ENCODE data around the gene POLR3GL.

The POLR3GL gene

GRCh38 chr1:145972580-145972979, 8.1 kb downstream of the POLR3GL start:
- Histone ChIP-seq H3K4me1 (no peaks in the 10 kb centered on the region), H3K27me3 (ENCODE audit: low read depth) (no peaks in the 10 kb centered on the region), H3K36me3 (replicated peaks) (no peaks in the 10 kb centered on the region), H3K4me3 (no peak overlapping the region), H3K9me3 (no peaks in the 10 kb centered on the region)
- no peak for DNase-seq (ENCODE audit: low spot score in 2 of 2)
- in situ Hi-C loops (cut with MboI; ENCODE audit: low sequenced_read_pairs): loop anchor here (5.0 kb wide), 1 partner anchor 75 kb away; no protein-coding TSS in a partner anchor

- Histone ChIP-seq H3K36me3 (replicated peaks) (0 out of 2 replicates have a peak, but pooled peaks cover 4% of the 10 kb centered on the region), H3K4me3 (no peak overlapping the region), H3K9me3 (no peaks in the 10 kb centered on the region), H3K27me3 (ENCODE audit: low read depth) (no peaks in the 10 kb centered on the region), H3K4me1 (peaks cover 12% of the 10 kb centered on the region)
- in situ Hi-C loops (cut with MboI; ENCODE audit: low sequenced_read_pairs): loop anchor here (5.0 kb wide), 2 partner anchors 38 to 77 kb away; no protein-coding TSS in a partner anchor
- DNase-seq (ENCODE audit: low spot score in 2 of 2): no peak
Observed at GRCh38 chr1:145974721-145975120, 10.2 kb downstream of the POLR3GL start.

GRCh38 chr1:145975216-145975615, 10.7 kb downstream of the POLR3GL start:
- Histone ChIP-seq H3K36me3 (replicated peaks) (0 out of 2 replicates have a peak, but pooled peaks cover 4% of the 10 kb centered on the region), H3K4me3 (no peak overlapping the region), H3K4me1 (peaks cover 17% of the 10 kb centered on the region), H3K27me3 (ENCODE audit: low read depth) (no peaks in the 10 kb centered on the region), H3K9me3 (no peaks in the 10 kb centered on the region)
- in situ Hi-C loops (cut with MboI; ENCODE audit: low sequenced_read_pairs): loop anchor here (5.0 kb wide), 1 partner anchor 37 kb away; no protein-coding TSS in a partner anchor
- no peak for DNase-seq (ENCODE audit: low spot score in 2 of 2)

GRCh38 chr1:145977016-145977415, 12.5 kb downstream of the POLR3GL start:
- H3K9me3 ChIP-seq: no peaks in the 10 kb centered on the region
- H3K4me1 ChIP-seq: peaks cover 18% of the 10 kb centered on the region
- no peak for DNase-seq (ENCODE audit: low spot score in 2 of 2)
- in situ Hi-C loops (cut with MboI; ENCODE audit: low sequenced_read_pairs): loop anchor here (5.0 kb wide), 1 partner anchor 35 kb away; no protein-coding TSS in a partner anchor
- 0 out of 2 replicates have a peak, but pooled peaks cover 4% of the 10 kb centered on the region for H3K36me3 ChIP-seq (replicated peaks)
- H3K4me3 ChIP-seq: no peak overlapping the region
- no peaks in the 10 kb centered on the region for H3K27me3 ChIP-seq (ENCODE audit: low read depth)

- H3K9me3 ChIP-seq: no peaks in the 10 kb centered on the region
- in situ Hi-C loops (cut with MboI; ENCODE audit: low sequenced_read_pairs): loop anchor here (5.0 kb wide), 1 partner anchor 35 kb away; no protein-coding TSS in a partner anchor
- no peak overlapping the region for H3K4me3 ChIP-seq
Observed at GRCh38 chr1:145977486-145978470, 13.3 kb downstream of the POLR3GL start.

GRCh38 chr1:145978471-145978853, 14.0 kb downstream of the POLR3GL start:
- DNase-seq (ENCODE audit: low spot score in 2 of 2): no peak
- Histone ChIP-seq H3K4me1 (peaks cover 18% of the 10 kb centered on the region), H3K36me3 (replicated peaks) (0 out of 2 replicates have a peak, but pooled peaks cover 4% of the 10 kb centered on the region), H3K9me3 (no peaks in the 10 kb centered on the region), H3K4me3 (no peak overlapping the region), H3K27me3 (ENCODE audit: low read depth) (no peaks in the 10 kb centered on the region)
- in situ Hi-C loops (cut with MboI; ENCODE audit: low sequenced_read_pairs): loop anchor here (5.0 kb wide), 1 partner anchor 34 kb away; no protein-coding TSS in a partner anchor

More at GRCh38 chr1:145977486-145978470, 13.3 kb downstream of the POLR3GL start:
- Histone ChIP-seq H3K27me3 (ENCODE audit: low read depth) (no peaks in the 10 kb centered on the region), H3K36me3 (replicated peaks) (0 out of 2 replicates have a peak, but pooled peaks cover 4% of the 10 kb centered on the region), H3K4me1 (peaks cover 18% of the 10 kb centered on the region)
- DNase-seq (ENCODE audit: low spot score in 2 of 2): peak; percentile 77 to 78

GRCh38 chr1:145978854-145979745, 14.6 kb downstream of the POLR3GL start:
- Histone ChIP-seq H3K4me1 (peaks cover 18% of the 10 kb centered on the region), H3K36me3 (replicated peaks) (0 out of 2 replicates have a peak, but pooled peaks cover 4% of the 10 kb centered on the region), H3K27me3 (ENCODE audit: low read depth) (no peaks in the 10 kb centered on the region), H3K9me3 (no peaks in the 10 kb centered on the region), H3K4me3 (no peak overlapping the region)
- in situ Hi-C loops (cut with MboI; ENCODE audit: low sequenced_read_pairs): loop anchor here (5.0 kb wide), 1 partner anchor 33 kb away; no protein-coding TSS in a partner anchor
- peak; percentile 89 to 90 for DNase-seq (ENCODE audit: low spot score in 2 of 2)

- DNase-seq (ENCODE audit: low spot score in 2 of 2): no peak
- in situ Hi-C loops (cut with MboI; ENCODE audit: low sequenced_read_pairs): loop anchor here (5.0 kb wide), 1 partner anchor 32 kb away; no protein-coding TSS in a partner anchor
Observed at GRCh38 chr1:145979746-145980456, 15.4 kb downstream of the POLR3GL start.

GRCh38 chr1:145980457-145980994, 16.0 kb downstream of the POLR3GL start:
- Histone ChIP-seq H3K27me3 (ENCODE audit: low read depth) (no peaks in the 10 kb centered on the region), H3K9me3 (no peaks in the 10 kb centered on the region), H3K4me3 (no peak overlapping the region), H3K4me1 (peaks cover 18% of the 10 kb centered on the region), H3K36me3 (replicated peaks) (0 out of 2 replicates have a peak, but pooled peaks cover 4% of the 10 kb centered on the region)
- DNase-seq (ENCODE audit: low spot score in 2 of 2): no peak
- in situ Hi-C loops (cut with MboI; ENCODE audit: low sequenced_read_pairs): no loop called here

More at GRCh38 chr1:145979746-145980456, 15.4 kb downstream of the POLR3GL start:
- 0 out of 2 replicates have a peak, but pooled peaks cover 4% of the 10 kb centered on the region for H3K36me3 ChIP-seq (replicated peaks)
- no peaks in the 10 kb centered on the region for H3K27me3 ChIP-seq (ENCODE audit: low read depth)
- H3K9me3 ChIP-seq: no peaks in the 10 kb centered on the region
- H3K4me1 ChIP-seq: peaks cover 18% of the 10 kb centered on the region
- H3K4me3 ChIP-seq: no peak overlapping the region

- no peak for DNase-seq (ENCODE audit: low spot score in 2 of 2)
- Histone ChIP-seq H3K9me3 (no peaks in the 10 kb centered on the region), H3K4me1 (peaks cover 18% of the 10 kb centered on the region), H3K4me3 (no peak overlapping the region), H3K36me3 (replicated peaks) (0 out of 2 replicates have a peak, but pooled peaks cover 4% of the 10 kb centered on the region), H3K27me3 (ENCODE audit: low read depth) (no peaks in the 10 kb centered on the region)
- in situ Hi-C loops (cut with MboI; ENCODE audit: low sequenced_read_pairs): no loop called here
Observed at GRCh38 chr1:145982010-145982723, 17.7 kb downstream of the POLR3GL start.

- H3K27me3 ChIP-seq (ENCODE audit: low read depth): no peaks in the 10 kb centered on the region
- no peaks in the 10 kb centered on the region for H3K9me3 ChIP-seq
- H3K36me3 ChIP-seq (replicated peaks): 0 out of 2 replicates have a peak, but pooled peaks cover 4% of the 10 kb centered on the region
- H3K4me1 ChIP-seq: peaks cover 18% of the 10 kb centered on the region
- no peak overlapping the region for H3K4me3 ChIP-seq
- in situ Hi-C loops (cut with MboI; ENCODE audit: low sequenced_read_pairs): no loop called here
- DNase-seq (ENCODE audit: low spot score in 2 of 2): no peak
Observed at GRCh38 chr1:145983206-145983675, 18.8 kb downstream of the POLR3GL start.

Data from HAP-1 (cell line).